ENCODE measurements around the gene PARD3.

DNA sequence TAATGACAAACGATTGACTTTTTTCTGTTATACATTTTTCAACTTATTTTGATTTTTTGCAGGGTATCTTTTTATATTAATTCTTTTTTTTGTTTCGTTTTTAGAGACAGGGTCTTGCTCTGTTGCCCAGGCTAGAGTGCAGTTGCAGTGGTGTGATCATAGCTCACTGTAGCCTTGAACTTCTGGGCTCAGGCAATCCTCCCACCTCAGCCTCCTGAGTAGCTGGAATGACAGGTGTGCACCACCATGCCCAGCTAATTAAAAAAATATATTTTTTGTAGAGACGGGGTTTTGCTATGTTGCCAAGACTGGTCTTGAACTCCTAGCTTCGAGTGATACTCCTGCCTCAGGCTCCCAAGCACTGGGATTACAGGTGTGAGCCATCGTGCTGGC lies 601.3 kb downstream of the PARD3 start:
- no peak for TF ChIP-seq POLR2AphosphoS5 (IDR thresholded peaks at IDR 0.05)
- TF ChIP-seq, protein P1, sequence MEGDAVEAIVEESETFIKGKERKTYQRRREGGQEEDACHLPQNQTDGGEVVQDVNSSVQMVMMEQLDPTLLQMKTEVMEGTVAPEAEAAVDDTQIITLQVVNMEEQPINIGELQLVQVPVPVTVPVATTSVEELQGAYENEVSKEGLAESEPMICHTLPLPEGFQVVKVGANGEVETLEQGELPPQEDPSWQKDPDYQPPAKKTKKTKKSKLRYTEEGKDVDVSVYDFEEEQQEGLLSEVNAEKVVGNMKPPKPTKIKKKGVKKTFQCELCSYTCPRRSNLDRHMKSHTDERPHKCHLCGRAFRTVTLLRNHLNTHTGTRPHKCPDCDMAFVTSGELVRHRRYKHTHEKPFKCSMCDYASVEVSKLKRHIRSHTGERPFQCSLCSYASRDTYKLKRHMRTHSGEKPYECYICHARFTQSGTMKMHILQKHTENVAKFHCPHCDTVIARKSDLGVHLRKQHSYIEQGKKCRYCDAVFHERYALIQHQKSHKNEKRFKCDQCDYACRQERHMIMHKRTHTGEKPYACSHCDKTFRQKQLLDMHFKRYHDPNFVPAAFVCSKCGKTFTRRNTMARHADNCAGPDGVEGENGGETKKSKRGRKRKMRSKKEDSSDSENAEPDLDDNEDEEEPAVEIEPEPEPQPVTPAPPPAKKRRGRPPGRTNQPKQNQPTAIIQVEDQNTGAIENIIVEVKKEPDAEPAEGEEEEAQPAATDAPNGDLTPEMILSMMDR (IDR thresholded peaks at IDR 0.05): no peak
- TF ChIP-seq POLR2A (IDR thresholded peaks at IDR 0.05): no peak
- TF ChIP-seq EP300 (IDR thresholded peaks at IDR 0.05): no peak
